22Rv1 (cell line): Measurements from ENCODE around the gene SIGLEC9.

Experiments
- CTCF ChIP-seq: fragments of 450-650 bp; IDR thresholded peaks from 2 replicates; pipeline ENCODE4 v1.5.1; 2017; ENCODE audit warnings: mild to moderate bottlenecking
- ZFX ChIP-seq: fragments of 450-650 bp; IDR thresholded peaks from 2 replicates; pipeline ENCODE4 v1.6.1; 2017; ENCODE audit warnings: antibody characterized with exemption, borderline replicate concordance

- TF ChIP-seq CTCF (no peak), ZFX (no peak)
Measured at GRCh38 chr19:51082611-51083010, 42.1 kb upstream of the SIGLEC9 start, which contains the start of gene KLK14.
